NT2/D1 (cell line): ENCODE measurements around the gene ATP8B3.

Experiments used
- DNase-seq: peaks from one replicate; pipeline ENCODE4 v3.0.0-alpha.2; 2011; ENCODE audit warnings: low read depth, low spot score
- H3K27me3 ChIP-seq: 2 replicates; pipeline ENCODE4 v1.6.0; 2011; ENCODE audit warnings: mild to moderate bottlenecking; ENCODE audit not compliant: insufficient read length, insufficient read depth
- H3K36me3 ChIP-seq: 2 replicates; pipeline ENCODE4 v1.6.1; 2011; ENCODE audit warnings: mild to moderate bottlenecking, low read length, mixed read lengths; ENCODE audit not compliant: insufficient read depth, insufficient read length
- H3K4me1 ChIP-seq: 2 replicates; pipeline ENCODE4 v1.5.1; 2011; ENCODE audit not compliant: insufficient read depth, insufficient read length
- H3K4me3 ChIP-seq: 2 replicates; pipeline ENCODE4 v1.5.1; 2011; ENCODE audit warnings: low read depth; ENCODE audit not compliant: insufficient read length
- H3K9ac ChIP-seq: 2 replicates; pipeline ENCODE4 v1.6.0; 2011; ENCODE audit warnings: low read depth; ENCODE audit not compliant: insufficient read length
- H3K9me3 ChIP-seq: 2 replicates; pipeline ENCODE4 v1.5.1; 2011; ENCODE audit warnings: mild to moderate bottlenecking, low read length; ENCODE audit not compliant: insufficient read depth
- SUZ12 ChIP-seq: IDR thresholded peaks from 2 replicates; pipeline ENCODE4 v1.6.1; 2011; ENCODE audit not compliant: insufficient read length, insufficient read depth; ENCODE audit errors: extremely low read depth
- YY1 ChIP-seq: IDR thresholded peaks from 2 replicates; pipeline ENCODE4 v1.6.1; 2011; ENCODE audit not compliant: insufficient read length, insufficient read depth
- ZNF274 ChIP-seq: IDR thresholded peaks from 2 replicates; pipeline ENCODE4 v1.6.1; 2011; ENCODE audit warnings: mild to moderate bottlenecking, low read depth, low read length

The ATP8B3 gene

GRCh38 chr19:1758231-1758577 is 53.9 kb downstream of the ATP8B3 start:
- H3K27me3 ChIP-seq, result peaks cover 97% of the 10 kb centered on the region
- no peaks in the 10 kb centered on the region for H3K9me3 ChIP-seq
- H3K4me1 ChIP-seq, result peaks cover 33% of the 10 kb centered on the region
- no peak overlapping the region for H3K9ac ChIP-seq
- DNase-seq, result no peak
- TF ChIP-seq SUZ12 (no peak), YY1 (no peak), ZNF274 (no peak)
- no peaks in the 10 kb centered on the region for H3K36me3 ChIP-seq
- H3K4me3 ChIP-seq, result no peak overlapping the region

GRCh38 chr19:1757468-1758230 is 54.4 kb downstream of the ATP8B3 start:
- Histone ChIP-seq H3K36me3 (no peaks in the 10 kb centered on the region), H3K4me3 (peak overlapping the region; percentile 18), H3K4me1 (peaks cover 35% of the 10 kb centered on the region), H3K9ac (no peak overlapping the region), H3K27me3 (peaks cover 97% of the 10 kb centered on the region), H3K9me3 (no peaks in the 10 kb centered on the region)
- peak; percentile 92 for TF ChIP-seq SUZ12
- TF ChIP-seq ZNF274, result no peak
- DNase-seq, result no peak

- H3K4me1 ChIP-seq, result peaks cover 31% of the 10 kb centered on the region
- H3K9me3 ChIP-seq, result no peaks in the 10 kb centered on the region
- DNase-seq, result no peak
- peaks cover 97% of the 10 kb centered on the region for H3K27me3 ChIP-seq
- TF ChIP-seq YY1 (no peak), SUZ12 (no peak), ZNF274 (no peak)
- no peaks in the 10 kb centered on the region for H3K36me3 ChIP-seq
- no peak overlapping the region for H3K9ac ChIP-seq
- H3K4me3 ChIP-seq, result peak overlapping the region; percentile 18
These were observed 55.2 kb downstream of the ATP8B3 start for GRCh38 chr19:1756705-1757465.

- DNase-seq, result no peak
- Histone ChIP-seq H3K9me3 (no peaks in the 10 kb centered on the region), H3K36me3 (no peaks in the 10 kb centered on the region), H3K4me1 (peaks cover 31% of the 10 kb centered on the region), H3K4me3 (no peak overlapping the region), H3K9ac (no peak overlapping the region), H3K27me3 (peaks cover 97% of the 10 kb centered on the region)
- TF ChIP-seq SUZ12 (no peak), YY1 (no peak), ZNF274 (no peak)
These were observed 55.8 kb downstream of the ATP8B3 start for GRCh38 chr19:1756264-1756663.

- DNase-seq, result no peak
These were observed 56.5 kb downstream of the ATP8B3 start for GRCh38 chr19:1755467-1756171.

GRCh38 chr19:1754636-1755466 is 57.2 kb downstream of the ATP8B3 start:
- H3K4me3 ChIP-seq, result peak overlapping the region; percentile 22
- H3K36me3 ChIP-seq, result no peaks in the 10 kb centered on the region
- no peaks in the 10 kb centered on the region for H3K9me3 ChIP-seq
- DNase-seq, result no peak
- peak overlapping the region; percentile 59 for H3K9ac ChIP-seq
- TF ChIP-seq YY1, result no peak
- peak; percentile 98 for TF ChIP-seq SUZ12
- TF ChIP-seq ZNF274, result no peak
- peaks cover 98% of the 10 kb centered on the region for H3K27me3 ChIP-seq
- H3K4me1 ChIP-seq, result peaks cover 35% of the 10 kb centered on the region

More at GRCh38 chr19:1755467-1756171, 56.5 kb downstream of the ATP8B3 start:
- no peaks in the 10 kb centered on the region for H3K9me3 ChIP-seq
- peaks cover 33% of the 10 kb centered on the region for H3K4me1 ChIP-seq
- no peak overlapping the region for H3K4me3 ChIP-seq
- TF ChIP-seq YY1 (no peak), SUZ12 (no peak), ZNF274 (no peak)
- H3K27me3 ChIP-seq, result peaks cover 98% of the 10 kb centered on the region
- H3K36me3 ChIP-seq, result no peaks in the 10 kb centered on the region
- no peak overlapping the region for H3K9ac ChIP-seq
